ENCODE results near the gene PDZD2.
"Not testable (repeated sequence)": the region's sequence is repeated elsewhere in the genome, so short reads cannot be mapped to it uniquely, and the experiment has no call there.

The PDZD2 gene

DNA sequence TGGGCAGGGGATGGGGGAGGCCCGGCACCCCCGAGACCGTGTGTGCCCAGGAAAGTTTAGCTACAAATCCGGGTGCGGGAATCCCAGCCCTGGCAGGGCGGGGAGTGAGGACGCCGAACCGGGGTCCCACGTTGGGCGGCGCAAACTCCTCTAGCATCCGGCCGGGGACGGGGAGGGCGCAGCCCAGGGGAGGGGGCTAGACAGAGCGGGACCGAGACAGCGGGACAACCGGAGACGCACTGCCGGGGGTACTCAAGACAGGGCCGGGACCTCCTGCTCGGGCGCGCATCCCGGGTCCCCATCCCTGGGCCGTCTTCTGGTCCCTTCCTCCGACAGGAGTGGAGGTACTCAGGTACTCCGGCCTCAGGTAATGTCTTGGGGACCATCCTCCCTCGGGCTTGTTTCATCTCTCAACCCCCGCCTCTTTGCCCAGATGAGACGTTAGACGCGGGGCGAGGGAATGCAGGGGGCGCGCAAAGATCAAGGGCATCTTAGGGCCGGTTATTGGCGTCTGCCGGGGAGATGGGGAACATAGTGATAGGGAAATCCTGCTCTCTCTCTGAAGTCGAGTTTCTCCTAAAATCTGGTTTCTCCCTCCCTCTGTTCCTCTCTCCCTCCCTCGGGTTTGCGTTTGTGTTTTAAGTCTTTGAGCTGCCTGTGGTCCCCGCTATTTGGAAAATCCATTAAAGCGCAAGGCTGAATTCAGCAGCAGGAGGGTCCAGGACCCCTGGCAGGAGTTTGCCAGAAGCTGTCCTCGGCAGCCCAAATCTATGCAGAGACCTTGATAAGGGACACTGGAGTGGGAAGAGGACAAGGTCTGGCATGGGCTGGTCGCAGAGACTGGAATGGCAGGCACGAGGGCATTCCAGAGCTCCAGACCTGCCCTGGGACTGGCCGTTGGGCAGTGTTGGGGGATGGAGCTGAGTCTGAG is 815 bp downstream of the PDZD2 start:
- DNase-seq = no peak

DNA sequence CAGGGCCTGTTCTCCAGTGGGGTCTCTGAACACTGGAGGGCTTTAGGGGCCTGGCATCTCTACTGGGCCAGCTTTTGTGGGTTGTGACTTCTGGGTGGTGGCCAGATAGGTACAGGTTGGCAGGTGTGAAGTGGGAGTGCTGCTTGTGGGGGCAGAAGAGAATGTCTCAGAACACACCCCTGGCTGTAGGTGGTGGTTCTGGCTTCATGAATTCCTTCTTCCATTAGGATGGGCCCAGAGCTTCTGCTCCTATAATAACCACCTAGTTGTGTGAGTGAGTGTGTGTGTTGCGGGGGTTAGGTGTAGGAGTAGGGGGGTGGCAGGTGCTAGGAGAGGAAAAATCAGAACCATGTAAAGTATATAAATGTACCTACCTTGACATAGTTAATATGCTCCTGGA is 1.6 kb downstream of the PDZD2 start:
- no peak for DNase-seq

DNA sequence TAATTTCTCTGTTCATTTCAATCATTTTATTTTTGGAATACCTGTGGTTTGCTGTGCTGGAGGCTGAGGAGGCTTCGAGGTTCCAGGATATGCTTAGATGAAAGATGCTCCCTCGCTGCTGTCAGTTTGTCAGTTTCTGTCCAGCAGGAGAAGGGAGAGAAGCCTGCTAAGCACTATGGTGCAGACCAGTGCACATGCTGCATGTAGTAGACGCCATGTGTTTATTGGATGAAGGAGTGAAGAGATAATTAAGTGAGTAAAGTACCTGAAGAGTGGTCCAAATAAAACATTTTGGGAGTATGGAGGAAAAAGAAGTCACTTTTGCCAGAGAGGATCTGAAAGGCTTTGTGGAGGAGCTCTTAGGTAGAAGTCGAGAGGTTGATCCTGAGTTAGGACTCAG is 2.1 kb downstream of the PDZD2 start:
- no peak for DNase-seq

DNA sequence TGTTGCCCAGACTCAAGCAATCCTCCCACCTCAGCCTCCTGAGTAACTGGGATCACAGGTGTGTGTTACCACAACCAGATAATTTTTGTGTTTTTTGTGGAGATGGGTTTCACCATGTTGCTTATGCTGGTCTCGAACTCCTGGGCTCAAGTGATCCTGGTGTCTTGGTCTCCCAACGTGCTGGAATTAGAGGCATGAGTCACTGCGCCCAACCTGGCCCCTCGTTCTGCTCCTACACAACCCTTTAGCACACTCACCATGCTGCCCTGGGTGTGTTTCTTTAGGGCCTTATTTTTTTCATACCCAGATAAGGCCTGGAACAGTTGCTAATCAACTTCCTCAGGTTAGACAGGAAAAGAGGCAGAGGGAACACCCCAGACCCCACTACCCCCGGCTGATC is 2.6 kb downstream of the PDZD2 start:
- DNase-seq = no peak

DNA sequence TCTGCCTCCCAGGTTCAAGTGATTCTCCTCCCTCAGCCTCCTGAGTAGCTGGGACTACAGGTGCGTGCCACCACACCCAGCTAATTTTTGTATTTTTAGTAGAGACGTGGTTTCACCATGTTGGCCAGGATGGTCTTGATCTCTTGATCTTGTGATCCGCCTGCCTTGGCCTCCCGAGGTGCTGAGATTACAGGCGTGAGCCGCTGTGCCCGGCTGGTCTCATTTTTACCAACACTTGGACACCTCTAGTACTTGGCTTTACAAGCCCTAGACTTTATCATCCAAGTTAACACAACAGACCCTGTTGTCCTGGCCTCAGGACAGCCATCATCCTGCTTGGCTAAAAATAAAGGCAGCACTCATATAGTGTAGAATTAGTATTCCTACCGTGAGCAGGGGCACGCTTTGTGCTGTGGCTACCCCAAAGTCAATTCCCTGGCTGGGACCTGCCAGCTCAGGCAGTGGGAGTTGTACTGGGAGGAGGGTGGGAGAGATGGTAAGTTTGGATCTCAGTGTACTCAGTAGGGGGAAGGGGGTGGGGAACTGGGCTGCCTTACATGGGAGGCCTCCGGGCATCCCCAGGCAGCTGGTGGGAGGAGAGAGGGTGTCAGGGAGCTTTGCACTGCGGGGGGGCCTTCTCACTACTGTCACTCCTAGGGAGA is 6.6 kb downstream of the PDZD2 start:
- no peak for DNase-seq

DNA sequence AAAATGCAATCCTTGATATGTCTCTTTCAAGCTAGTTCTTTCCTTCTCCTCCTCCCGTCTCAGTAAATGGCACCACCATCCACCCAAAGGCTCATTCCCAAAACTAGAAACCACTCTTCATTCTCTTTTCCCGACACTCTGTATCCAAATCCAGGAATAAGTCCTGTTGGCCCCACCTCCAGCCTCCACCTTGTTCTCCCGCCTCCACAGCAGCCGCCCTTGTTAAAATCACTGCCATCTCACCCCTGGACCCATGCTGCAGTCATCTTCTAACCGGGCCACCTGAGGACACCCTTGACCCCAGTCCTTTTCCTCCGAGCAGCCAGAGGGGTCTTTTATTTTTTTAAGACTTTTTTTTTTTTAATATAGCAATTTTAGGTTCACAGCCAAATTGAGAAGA is 9.4 kb downstream of the PDZD2 start:
- no peak for DNase-seq

DNA sequence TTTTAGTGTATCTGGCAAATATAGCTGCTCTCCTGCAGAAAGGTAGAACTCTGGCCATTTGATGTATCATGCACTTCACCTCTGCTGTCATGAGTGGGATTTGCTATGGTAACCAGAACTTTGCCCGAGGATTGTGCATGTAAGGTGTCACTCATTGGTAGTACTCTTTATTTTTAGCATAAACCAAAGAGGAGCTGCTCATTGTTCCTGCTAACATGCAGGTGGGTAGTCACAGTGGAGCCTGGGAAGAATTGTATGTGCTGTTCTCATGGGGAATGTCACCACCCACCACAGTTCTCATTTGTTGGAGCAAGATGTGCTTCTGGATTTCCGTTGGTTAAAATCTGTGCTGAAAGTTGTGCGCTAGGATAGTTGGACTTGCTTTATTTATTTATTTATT is 12.3 kb downstream of the PDZD2 start:
- no peak for DNase-seq

DNA sequence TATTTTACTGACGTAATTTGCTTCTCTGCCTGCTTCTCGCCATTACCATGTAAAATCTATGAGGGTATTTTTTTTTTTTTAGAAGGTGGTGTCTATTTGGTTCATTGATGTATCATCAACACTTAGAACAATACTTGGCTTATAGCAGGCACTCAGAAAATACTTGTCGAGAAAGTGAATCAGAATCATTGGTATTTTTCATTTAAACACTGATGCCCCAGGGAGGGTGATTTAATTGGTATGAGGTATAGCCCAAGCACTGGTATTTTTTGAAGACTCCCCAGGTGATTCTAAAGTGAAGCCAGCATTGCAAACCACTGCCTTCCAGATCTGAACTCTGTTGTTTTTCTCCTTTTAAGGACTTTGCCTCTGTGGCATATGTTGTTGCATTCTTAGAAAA is 16.6 kb downstream of the PDZD2 start:
- DNase-seq = no peak

DNA sequence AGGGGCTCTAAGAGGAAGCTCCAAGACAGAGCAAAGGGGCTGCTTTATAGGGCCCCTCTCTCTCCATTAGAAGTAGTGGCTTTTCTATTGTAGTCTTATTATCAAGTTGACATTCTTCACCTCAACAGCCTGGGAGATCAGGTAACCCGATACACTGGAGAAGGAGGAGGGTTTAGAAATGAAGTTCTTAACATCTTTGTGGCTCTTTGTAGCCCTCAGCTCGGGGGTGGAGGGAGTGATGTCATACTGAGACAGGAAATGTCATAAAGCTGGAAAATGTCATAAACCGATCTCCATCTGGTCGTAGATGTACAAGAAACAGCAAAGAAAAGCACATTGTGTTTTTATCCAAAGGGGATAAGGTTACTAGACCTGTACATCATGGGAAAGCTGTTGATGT is 17.9 kb downstream of the PDZD2 start:
- no peak for DNase-seq

DNA sequence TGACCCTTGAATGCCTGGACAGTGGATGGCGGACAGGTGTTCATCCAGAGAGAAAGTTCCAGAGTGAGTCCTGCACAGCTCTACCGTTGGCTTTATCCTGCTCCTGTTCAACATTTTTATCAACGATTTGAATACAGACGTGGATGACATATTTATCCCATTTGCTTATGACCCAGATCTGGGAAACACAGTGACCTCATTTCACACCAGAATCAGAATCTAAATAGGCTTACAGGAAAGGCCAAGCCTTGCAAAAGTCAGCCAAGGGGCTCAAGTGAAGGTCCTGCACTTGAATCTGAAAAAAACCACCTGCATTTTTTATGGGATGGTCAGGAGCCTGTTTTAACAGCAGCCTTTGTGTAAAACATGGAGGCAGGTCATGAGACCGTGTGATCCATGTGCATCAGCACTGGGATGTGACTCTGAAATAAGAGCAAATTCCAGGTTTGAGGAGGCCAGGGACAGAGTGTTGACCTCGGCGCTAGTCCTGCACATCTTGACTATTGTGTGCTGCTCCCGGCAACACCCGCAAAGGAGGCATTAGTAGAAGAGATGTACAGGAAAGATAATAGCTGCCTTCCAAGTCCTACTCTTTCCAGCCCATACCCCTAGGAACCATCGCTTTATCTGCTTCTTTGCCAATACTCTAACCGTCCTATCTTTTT is 18.5 kb downstream of the PDZD2 start:
- DNase-seq = no peak

DNA sequence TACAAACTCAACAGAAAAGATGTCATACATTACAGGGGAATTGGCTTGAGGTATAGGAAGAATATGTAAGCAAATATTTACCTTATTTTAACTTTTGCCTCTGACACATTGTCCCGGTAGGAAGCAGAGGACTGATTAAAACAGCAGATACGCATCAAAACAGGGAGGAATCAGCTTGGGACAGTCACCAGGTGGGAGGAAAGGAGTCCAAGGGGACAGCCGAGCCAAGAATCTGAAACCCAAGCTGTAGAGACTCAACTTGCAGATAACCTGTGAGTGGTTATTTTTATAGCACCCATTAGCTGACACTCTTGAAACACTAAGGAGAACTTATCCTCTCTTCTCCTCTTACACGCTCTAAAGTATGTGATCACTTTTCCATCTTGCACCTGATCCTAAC is 22.3 kb downstream of the PDZD2 start:
- DNase-seq = no peak

DNA sequence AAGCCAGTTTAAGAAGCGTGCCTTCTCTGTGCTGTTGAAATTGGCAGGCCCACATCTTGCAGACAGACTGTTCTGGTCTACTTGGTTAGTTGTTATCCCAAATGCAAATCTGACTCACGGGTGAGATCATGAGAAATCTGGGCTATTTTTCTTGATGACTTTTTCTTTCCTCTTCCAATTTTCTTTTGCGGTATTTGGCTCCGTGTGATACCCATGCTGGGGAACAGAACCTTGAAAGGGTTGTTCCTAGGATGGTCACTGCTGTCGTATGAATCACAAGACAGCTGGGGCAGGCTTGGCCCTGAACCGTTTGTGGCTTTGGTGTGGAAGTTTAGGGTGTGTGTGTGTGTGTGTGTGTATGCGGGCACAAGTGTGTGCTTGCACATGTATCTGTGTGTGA is 24.6 kb downstream of the PDZD2 start:
- no peak for DNase-seq

DNA sequence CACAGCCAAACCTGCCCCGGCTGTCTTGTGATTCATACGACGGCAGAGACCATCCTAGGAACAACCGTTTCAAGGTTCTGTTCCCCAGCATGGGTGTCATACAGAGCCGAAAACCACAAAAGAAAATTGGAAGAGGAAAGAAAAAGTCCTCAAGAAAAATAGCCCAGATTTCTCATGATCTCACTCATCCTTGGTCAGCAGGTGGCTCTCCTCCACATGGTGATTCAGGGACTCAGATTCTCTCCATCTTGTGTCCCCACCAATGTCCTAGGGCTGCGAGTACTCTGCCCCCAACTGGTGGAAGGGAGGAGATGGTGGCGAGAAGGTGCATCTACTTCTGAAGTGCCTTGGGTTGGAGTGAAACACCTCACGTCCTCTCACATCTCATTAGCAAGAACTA is 25.6 kb downstream of the PDZD2 start:
- DNase-seq = no peak

DNA sequence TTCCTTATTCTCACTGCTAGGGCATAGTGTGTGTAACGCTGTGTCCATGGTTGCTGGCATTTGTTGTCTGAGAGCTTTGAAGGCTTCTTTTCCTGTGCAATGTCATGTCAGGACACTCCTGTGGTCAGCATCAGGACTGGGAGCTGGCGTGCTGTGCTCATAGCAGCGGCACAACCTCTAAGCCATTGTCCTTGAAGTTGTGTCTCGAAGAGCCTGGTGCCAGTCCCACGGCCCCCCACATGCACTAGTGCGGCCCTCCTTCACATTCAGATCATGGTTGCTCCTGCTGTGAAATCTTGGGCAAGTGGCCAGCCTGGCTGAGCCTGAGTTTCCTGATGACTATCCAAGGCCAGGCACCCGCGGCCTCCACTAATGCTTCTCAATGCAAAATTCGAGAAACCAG is 32.4 kb downstream of the PDZD2 start:
- no peak for DNase-seq

DNA sequence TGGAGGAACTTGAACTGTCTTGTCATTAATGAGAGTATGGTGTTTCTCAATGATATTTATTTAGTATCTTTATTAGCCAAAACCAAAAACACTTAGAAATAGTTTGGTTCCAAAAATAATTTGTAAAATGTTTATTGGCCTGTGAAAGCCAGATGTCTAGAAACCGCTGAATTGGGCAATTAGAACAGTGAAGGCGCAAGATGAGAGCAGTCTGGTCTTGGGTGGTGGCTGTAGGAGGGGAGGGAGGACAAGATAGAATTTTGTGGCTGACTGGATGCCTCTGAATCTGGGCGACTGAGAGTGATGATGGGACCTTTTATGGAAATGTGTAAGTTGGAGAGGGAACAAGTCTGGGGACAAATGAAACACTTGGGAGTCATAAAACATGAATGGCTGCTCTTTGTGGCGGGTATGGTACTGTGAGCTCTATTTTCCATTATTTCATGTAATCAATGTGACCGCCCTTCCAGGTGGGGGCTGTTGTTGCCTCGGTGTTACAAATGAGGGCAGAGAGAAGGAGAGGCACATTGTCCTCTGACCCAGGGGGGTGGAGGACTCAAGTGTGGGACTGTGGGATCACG is 35.5 kb downstream of the PDZD2 start:
- DNase-seq = no peak

DNA sequence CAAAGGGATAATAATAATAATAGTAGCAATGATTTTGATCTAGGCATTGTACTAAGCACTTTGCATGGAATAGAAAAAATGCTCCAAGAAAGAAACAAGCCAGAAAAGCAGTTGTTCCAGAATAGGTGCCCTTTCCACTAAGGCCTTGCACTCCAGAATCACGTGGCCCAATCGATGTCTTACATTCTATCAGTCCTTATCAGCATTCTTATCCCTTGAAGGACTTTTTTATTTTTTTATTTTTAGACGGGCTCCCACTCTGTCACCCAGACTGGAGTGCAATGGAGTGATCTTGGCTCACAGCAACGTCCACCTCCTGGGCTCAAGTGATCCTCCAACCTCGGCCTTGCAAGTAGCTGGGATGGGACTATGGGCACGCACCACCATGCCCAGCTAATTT is 36.5 kb downstream of the PDZD2 start:
- no peak for DNase-seq

DNA sequence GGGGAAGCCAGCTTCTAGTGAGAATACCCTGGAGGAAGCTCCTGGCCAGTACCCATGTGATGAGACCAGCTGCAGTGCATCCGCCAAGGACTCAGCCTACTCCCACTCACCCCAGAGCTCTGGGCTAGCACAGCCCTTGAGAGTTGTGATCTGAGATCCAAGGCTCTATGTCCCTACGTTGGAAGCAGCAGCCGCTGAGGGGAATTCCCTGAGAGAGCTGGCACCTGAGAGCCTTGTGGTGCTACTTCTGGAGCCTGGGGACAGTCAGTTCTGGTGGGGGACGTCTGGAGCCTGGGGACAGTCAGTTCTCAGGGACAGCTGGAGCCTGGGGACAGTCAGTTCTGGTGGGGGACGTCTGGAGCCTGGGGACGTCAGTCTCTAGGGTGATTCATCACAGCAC is 39.2 kb downstream of the PDZD2 start:
- DNase-seq = no peak

DNA sequence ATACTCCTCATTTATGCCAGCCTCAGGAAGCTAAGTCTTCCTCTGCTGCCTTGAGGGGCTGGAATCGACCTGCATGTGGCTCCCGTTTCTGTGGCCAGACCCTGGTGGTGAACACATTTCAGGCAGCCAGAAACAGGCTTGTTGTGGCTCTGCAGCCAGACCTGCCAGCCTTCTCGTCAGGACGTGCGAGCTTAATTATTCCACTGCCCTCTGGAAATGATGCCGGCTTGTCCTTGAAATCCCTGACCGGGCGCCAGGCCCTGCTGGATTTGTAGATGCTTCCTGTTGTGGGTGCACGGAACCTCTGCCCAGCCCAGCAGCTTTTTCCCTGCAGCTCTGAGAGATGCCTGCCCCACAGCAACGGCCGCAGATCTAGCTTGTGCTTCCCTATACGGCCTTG is 41.6 kb downstream of the PDZD2 start:
- no peak for DNase-seq

DNA sequence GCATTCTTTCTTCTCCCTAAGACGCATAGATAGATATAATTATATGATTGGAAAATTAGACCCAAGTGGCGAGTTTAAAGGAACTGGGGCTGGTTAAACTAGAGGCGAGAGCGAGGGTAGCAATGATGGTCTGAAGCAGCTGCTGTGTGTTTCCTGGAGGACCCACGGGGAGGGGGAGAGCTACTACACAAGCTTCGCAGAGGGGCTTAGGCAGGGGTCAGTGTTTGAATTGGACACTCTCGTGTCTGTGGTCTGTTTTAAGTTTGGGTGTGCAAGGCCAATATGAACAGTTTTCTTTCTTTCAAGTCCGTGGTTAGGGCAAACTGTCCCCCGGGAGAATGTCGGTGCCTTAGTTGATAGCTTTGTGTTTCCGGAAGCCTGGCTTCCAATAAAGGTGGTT is 43.1 kb downstream of the PDZD2 start:
- DNase-seq = no peak

DNA sequence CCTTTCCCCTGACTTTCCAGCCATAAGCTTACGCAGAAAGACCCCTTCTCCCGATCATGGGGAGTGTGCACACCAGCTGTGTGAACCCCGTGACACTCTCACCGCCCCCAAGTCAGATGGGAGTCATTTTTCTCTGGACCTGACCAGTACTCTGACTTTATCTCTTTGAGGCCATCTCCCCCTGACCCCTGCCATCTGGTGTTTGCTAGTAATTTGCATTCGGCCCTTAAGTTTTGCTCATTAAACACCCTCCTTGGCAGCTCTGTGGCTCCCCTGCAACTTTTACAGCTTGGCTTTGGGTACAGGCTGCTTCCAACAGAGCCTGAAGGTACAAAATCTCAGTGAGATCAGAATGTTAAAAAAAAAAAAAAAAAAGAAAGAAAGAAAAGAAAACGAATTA is 43.9 kb downstream of the PDZD2 start:
- no peak for DNase-seq

DNA sequence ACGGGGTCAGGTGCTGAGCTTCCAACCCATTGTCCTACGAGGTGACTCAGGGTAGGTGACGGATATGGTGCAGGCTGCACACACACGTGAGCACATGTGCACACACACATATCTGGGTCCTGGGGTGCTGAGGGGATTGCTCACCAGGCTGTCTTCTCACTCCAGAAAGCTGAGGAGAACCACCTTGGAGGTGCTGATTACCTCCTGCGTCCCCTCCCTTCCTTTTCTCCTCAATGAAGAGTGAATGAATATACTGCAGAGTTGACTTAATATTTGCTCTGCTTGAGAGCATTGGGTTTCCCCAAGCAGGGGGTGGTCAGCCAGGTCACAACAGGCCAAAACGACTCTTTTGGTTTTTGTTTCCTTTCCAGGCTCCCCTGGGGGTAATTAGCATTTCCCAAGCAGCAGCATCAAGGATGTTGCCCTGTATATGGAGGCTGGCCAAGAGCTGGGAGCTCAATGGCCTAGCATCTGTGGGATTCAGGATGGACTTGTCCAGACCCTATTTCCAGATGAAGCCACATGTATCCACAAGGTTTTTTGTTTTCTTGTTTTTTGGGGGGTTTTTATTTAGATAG is 49.7 kb downstream of the PDZD2 start:
- no peak for DNase-seq

DNA sequence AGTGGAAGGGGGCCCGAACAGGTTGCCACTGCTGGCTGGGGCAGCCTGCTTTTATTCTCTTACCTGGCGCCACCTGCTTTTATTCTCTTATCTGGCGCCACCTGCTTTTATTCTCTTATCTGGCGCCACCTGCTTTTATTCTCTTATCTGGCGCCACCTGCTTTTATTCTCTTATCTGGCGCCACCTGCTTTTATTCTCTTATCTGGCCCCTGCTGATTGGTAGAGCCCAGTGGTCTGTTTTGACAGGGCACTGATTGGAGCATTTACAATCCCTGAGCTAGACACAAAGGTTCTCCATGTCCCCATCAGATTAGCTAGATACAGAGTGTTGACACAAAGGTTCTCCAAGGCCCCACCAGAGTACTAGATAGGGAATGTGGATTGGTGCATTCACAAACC is 52.5 kb downstream of the PDZD2 start:
- DNase-seq = not testable (repeated sequence)

DNA sequence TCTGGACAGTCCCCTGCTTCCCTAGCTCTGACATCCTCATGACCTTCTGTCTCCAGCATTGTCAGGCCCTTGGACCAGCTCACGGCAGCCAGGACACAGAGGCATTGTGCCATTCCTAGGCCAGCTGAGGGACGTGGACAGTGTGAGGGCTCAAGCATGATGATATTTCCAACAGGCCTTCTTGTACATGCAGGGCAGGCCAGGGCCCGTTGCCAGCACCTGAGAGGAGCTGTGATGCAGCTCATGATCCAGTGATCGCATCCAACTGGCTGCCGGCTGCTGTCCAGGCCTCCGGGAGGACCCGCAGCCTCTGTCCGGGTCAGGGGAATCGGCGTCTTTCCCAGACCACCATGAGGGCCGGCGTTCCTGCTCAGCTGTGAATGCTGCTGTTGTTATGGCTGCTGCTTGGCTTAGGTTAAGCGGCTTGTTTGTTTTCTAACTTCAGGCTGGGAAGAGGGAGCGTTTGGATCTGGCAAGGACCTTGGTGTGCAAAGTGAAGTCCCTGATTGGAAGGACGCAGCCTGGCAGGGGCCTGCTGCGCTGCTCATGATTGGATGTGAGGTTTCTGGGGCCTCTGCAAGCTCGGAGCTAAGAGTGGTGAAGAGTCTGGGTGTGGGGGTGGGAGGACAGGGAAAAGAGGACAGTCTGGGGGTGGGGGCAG is 53.8 kb downstream of the PDZD2 start:
- no peak for DNase-seq
